MM.1S (cell line): ENCODE measurements around the gene CASZ1.

Experiments used
- EZH2 ChIP-seq: fragments of 300-600 bp; sonication (generic); optimal IDR thresholded peaks from 2 replicates; pipeline ENCODE3; 2017; ENCODE audit warnings: low read depth, mild to moderate bottlenecking, antibody characterized with exemption, low read length, mixed read lengths
- EZH2phosphoT487 ChIP-seq: fragments of 300-600 bp; sonication (generic); IDR thresholded peaks from 2 replicates; pipeline ENCODE4 v1.6.1; 2018; ENCODE audit warnings: antibody characterized with exemption, low read length
- TF ChIP-seq, protein P1 (sequence below): fragments of 300-600 bp; sonication (generic); IDR thresholded peaks from 2 replicates; pipeline ENCODE4 v1.5.1; 2016; ENCODE audit warnings: antibody characterized with exemption, low read length, mixed read lengths

DNA sequence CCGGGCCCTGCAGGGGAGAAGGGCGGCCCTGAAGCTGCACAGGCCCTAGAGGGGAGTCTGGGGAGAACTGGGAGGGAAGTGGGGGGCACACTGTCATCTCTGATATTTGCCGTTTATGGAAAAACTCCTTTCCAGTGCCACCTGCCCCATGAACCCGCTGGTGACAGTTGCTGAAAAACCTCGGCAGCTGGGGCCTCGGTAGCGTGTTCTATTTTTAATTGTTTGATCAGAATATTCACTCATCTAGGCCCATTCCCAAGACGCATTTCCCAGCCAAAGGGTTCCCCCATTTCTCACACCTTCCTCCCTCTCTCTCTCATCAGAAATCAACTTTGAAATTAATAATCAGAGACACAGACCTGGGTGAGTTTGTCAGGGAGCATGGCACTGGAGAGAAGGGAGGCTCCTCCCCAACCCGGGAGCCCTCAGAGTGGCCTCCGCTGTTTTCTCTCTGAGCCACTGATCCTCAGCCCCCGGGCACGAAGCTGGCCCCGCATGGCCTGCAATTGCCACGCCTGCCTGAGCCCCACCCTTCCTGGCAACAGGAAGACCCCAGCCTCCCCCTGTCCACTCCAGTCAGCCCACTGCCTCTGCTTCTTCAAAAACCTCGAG, 111.1 kb downstream of the CASZ1 start:
- TF ChIP-seq, protein P1, sequence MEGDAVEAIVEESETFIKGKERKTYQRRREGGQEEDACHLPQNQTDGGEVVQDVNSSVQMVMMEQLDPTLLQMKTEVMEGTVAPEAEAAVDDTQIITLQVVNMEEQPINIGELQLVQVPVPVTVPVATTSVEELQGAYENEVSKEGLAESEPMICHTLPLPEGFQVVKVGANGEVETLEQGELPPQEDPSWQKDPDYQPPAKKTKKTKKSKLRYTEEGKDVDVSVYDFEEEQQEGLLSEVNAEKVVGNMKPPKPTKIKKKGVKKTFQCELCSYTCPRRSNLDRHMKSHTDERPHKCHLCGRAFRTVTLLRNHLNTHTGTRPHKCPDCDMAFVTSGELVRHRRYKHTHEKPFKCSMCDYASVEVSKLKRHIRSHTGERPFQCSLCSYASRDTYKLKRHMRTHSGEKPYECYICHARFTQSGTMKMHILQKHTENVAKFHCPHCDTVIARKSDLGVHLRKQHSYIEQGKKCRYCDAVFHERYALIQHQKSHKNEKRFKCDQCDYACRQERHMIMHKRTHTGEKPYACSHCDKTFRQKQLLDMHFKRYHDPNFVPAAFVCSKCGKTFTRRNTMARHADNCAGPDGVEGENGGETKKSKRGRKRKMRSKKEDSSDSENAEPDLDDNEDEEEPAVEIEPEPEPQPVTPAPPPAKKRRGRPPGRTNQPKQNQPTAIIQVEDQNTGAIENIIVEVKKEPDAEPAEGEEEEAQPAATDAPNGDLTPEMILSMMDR: no peak
- TF ChIP-seq EZH2phosphoT487 (no peak), EZH2 (peak; percentile 2)
